Nephron (organoid): ENCODE measurements around the gene TLK1.
A peak's percentile ranks its signal among the peaks of the same experiment; 100 is the strongest.

Source experiments
- H3K27ac Mint-ChIP-seq, 3 experiments: 2 replicates each; pipeline ENCODE4 v1.8.0; 2020; ENCODE audit warnings: mixed read lengths in 3 of 3, mild to moderate bottlenecking in 2 of 3, moderate library complexity in 1 of 3
- H3K27me3 Mint-ChIP-seq: 2 replicates; pipeline ENCODE4 v1.8.0; 2021; ENCODE audit warnings: low read depth, mild to moderate bottlenecking, moderate library complexity, mixed read lengths
- H3K36me3 Mint-ChIP-seq: 2 replicates; pipeline ENCODE4 v1.8.0; 2020; ENCODE audit warnings: low read depth, mixed read lengths
- H3K4me1 Mint-ChIP-seq: 2 replicates; pipeline ENCODE4 v1.8.0; 2020; ENCODE audit warnings: mixed read lengths
- H3K4me3 Mint-ChIP-seq, 3 experiments: 2 replicates each; pipeline ENCODE4 v1.8.0; 2020; ENCODE audit warnings: mild to moderate bottlenecking in 3 of 3, mixed read lengths in 3 of 3, moderate library complexity in 2 of 3
- H3K9me3 Mint-ChIP-seq: 2 replicates; pipeline ENCODE4 v1.8.0; 2020; ENCODE audit warnings: mixed read lengths
- CTCF ChIP-seq, 3 experiments: fragments of 200-600 bp; sonication (generic); IDR thresholded peaks; one replicate each; pipeline ENCODE4 v1.5.0; 2021; ENCODE audit warnings: antibody characterized with exemption in 3 of 3; ENCODE audit not compliant: unreplicated experiment in 3 of 3

The TLK1 gene

GRCh38 chr2:171146071-171146470 lies 14.6 kb downstream of the TLK1 start:
- no peak overlapping the region for H3K27ac Mint-ChIP-seq
- H3K36me3 Mint-ChIP-seq, result peaks cover 8% of the 10 kb centered on the region
- H3K4me3 Mint-ChIP-seq, result no peak overlapping the region
- peaks cover 6% of the 10 kb centered on the region for H3K4me1 Mint-ChIP-seq
- H3K27me3 Mint-ChIP-seq, result no peaks in the 10 kb centered on the region
- H3K9me3 Mint-ChIP-seq, result peaks cover 4% of the 10 kb centered on the region
- TF ChIP-seq CTCF (IDR thresholded peaks at IDR 0.05; ENCODE audit: unreplicated experiment in 3 of 3), result no peak

GRCh38 chr2:171143670-171144062 lies 17.0 kb downstream of the TLK1 start:
- peaks cover 8% of the 10 kb centered on the region for H3K36me3 Mint-ChIP-seq
- no peak overlapping the region for H3K27ac Mint-ChIP-seq
- H3K4me1 Mint-ChIP-seq, result peaks cover 6% of the 10 kb centered on the region
- H3K9me3 Mint-ChIP-seq, result peaks cover 4% of the 10 kb centered on the region
- no peak overlapping the region for H3K4me3 Mint-ChIP-seq
- TF ChIP-seq CTCF (IDR thresholded peaks at IDR 0.05; ENCODE audit: unreplicated experiment in 3 of 3), result no peak
- no peaks in the 10 kb centered on the region for H3K27me3 Mint-ChIP-seq

GRCh38 chr2:171142398-171142797 lies 18.3 kb downstream of the TLK1 start:
- TF ChIP-seq CTCF (IDR thresholded peaks at IDR 0.05; ENCODE audit: unreplicated experiment in 3 of 3), result no peak
- no peaks in the 10 kb centered on the region for H3K27me3 Mint-ChIP-seq
- H3K4me1 Mint-ChIP-seq, result peaks cover 6% of the 10 kb centered on the region
- peak overlapping the region in 1 of 3 experiments; percentile 22 for H3K27ac Mint-ChIP-seq
- peaks cover 8% of the 10 kb centered on the region for H3K36me3 Mint-ChIP-seq
- H3K9me3 Mint-ChIP-seq, result peaks cover 4% of the 10 kb centered on the region
- H3K4me3 Mint-ChIP-seq, result no peak overlapping the region

DNA sequence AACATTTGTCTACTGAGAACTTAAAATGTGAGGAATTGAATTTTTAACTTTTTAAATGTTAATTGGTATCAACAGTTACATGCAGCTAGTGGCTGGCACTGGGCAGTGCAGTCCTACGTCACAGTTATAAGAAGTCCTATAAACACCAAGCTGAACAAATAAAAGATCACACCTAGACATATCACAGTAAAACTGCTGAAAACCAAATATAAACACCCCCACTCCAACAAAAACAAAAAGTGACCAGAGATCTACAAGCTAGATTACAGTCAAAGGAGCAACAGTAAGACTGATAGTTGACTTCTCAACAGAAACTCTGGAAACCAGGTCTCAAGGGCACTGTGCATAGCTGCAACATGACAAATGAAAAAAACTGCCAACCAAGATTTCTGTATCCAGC lies 19.4 kb downstream of the TLK1 start:
- H3K4me1 Mint-ChIP-seq, result peaks cover 6% of the 10 kb centered on the region
- peaks cover 8% of the 10 kb centered on the region for H3K36me3 Mint-ChIP-seq
- TF ChIP-seq CTCF (IDR thresholded peaks at IDR 0.05; ENCODE audit: unreplicated experiment in 3 of 3), result peak in 1 of 3 experiments; percentile 7
- no peaks in the 10 kb centered on the region for H3K27me3 Mint-ChIP-seq
- H3K9me3 Mint-ChIP-seq, result peaks cover 4% of the 10 kb centered on the region
- H3K4me3 Mint-ChIP-seq, result no peak overlapping the region
- no peak overlapping the region for H3K27ac Mint-ChIP-seq

DNA sequence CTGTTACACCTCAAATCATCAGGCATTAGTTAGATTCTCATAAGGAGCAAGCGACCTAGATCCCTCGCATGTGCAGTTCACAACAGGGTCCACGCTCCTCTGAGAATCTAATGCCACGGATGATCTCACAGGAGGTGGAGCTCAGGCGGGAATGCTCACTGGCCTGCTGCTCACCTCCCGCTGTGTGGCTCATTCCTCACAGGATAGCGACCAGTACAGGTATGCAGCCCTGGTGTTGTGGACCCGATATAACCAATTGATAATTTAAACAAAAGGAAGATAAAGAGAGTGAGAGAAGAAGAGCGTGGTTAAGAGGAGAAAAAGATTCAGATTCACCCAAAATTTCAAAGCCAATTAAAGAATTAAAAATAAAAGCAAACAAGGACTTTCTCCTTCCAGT lies 20.8 kb downstream of the TLK1 start:
- Mint-ChIP-seq H3K27me3 (no peaks in the 10 kb centered on the region), H3K36me3 (peaks cover 8% of the 10 kb centered on the region), H3K4me1 (peaks cover 13% of the 10 kb centered on the region), H3K9me3 (peaks cover 4% of the 10 kb centered on the region), H3K27ac (no peak overlapping the region), H3K4me3 (no peak overlapping the region)
- no peak for TF ChIP-seq CTCF (IDR thresholded peaks at IDR 0.05; ENCODE audit: unreplicated experiment in 3 of 3)

- peaks cover 16% of the 10 kb centered on the region for H3K4me1 Mint-ChIP-seq
These were observed 24.7 kb downstream of the TLK1 start for GRCh38 chr2:171136024-171136423.

More at GRCh38 chr2:171136024-171136423, 24.7 kb downstream of the TLK1 start:
- TF ChIP-seq CTCF (IDR thresholded peaks at IDR 0.05; ENCODE audit: unreplicated experiment in 3 of 3), result no peak
- H3K27ac Mint-ChIP-seq, result peak overlapping the region in 1 of 3 experiments; percentile 19
- no peaks in the 10 kb centered on the region for H3K27me3 Mint-ChIP-seq
- H3K4me3 Mint-ChIP-seq, result no peak overlapping the region
- peaks cover 4% of the 10 kb centered on the region for H3K36me3 Mint-ChIP-seq
- no peaks in the 10 kb centered on the region for H3K9me3 Mint-ChIP-seq
